ENCODE results near the gene DZIP3.

Gene DZIP3

DNA sequence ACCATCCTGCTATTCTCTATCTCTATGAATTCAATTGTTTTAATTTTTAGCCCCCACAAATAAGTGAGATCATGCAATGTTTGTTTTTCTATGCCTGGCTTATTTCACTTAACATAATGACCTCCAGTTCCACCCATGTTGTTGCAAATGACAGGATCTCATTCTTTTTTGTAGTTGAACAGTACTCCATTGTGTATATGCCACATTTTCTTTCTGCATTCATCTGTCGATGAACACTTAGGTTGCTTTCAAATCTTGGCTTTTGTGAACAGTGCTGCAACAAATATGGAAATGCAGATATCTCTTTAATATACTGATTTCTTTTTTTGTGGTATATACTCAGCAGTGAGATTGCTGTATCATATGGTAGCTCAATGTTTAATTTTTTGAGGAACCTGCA, 108.9 kb downstream of the DZIP3 start:
- no peak for DNase-seq

DNA sequence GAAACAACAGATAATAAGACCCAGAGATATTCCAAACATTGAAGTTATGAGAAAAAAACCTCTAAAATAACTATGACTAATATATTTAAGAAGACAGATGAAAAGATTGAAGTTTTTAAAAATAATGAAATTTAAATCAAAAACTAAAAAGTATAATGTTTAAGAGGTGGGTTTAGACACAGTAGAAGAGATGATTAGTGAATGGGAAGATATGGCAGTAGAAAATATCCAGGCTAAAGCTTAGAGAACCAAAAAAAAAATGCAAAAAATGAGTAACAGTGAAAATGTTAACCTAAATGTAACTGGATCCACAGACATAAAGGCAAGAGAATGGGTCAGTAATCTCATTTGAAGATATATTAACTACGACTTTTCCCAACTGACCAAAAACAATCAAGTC, 115.5 kb downstream of the DZIP3 start:
- no peak for DNase-seq

DNA sequence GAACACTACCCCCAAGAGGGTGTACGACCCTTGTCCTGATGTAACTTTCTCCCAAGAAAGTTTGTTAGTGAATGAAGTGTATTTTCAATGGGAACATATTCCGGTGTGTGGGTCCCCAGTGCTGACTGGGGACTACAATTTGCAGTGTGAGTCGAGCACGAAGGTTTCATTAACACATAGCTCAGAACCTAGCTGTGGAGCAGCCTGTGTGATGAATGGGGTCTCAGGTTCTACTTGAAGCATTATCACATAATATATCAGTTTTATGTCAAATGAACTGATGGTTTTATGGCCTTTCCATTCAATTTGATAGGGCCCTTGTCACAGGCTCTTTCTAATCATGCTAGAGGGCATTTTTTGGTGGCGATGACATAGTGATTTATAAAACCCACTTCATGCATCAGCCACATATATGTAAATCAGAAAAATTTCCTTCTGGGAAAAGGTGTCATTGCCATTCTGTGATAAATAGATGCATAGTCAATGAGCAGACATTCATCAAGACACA, 123.5 kb downstream of the DZIP3 start:
- DNase-seq: no peak

DNA sequence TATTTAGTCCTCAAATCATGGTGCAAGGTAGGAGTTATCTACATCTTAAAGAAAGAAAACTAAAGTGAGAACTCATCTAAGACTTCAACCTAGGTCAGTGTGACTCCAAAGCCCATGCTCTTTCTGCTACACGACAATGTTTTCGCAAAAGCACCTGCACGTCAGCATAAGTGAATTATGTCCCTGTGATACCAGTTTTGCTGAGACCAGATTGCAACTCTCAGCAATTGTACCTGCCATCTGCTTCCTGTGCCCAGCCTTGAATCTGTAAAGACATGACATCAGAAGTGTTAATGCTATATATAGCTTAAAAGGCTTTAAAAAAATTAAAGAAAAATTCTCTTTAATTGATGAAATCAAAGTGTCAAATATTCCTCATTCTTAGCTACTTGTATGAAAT, 124.3 kb downstream of the DZIP3 start:
- DNase-seq: no peak

DNA sequence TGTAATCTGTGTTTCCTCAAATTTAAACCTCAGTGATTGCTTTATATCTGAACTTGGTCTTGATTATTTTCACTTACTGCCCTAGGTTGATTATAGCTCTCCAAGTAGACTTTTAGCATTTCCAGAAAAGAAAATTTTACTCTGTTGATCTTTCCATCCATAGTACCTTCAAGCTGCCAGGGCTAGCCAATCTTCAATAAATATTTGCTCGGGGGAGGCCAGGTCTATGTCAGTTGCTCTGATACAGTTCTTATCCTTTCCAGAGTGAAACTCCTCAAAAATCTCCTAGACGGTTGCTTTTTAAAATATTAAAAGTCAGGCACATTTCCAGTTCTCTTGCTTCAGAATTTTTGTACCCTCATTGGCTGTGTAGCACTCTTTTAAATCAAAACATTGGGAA, 128.9 kb downstream of the DZIP3 start:
- no peak for DNase-seq

DNA sequence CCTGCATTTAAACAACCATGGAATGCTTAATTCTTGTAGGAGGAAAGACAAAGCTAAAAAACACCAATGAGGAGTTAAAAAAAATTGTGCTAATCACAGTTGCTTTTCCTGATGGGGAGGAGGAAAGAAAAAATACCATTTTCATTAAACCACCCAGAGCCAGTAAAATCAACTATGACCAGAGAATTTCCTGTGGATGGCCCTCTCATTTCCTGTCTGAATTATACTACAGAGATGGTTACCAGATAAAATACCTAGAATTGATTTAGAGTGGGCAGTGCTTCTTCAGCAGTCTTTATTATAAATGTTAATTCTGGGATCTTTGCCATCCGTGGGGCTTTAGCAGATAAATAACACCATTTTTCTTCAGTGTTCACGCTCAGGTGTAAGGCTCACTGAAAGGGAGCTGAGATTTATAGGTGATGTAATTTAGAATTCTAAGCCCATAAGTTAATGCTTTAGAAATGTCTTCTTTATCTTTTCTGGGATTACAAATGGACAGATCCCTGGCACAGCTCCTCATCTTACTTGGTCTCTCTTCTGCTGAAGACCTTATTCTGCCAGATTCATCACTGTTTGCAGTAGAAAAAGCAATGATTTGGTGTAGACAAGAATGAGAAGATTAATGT, 129.8 kb downstream of the DZIP3 start:
- DNase-seq: no peak

DNA sequence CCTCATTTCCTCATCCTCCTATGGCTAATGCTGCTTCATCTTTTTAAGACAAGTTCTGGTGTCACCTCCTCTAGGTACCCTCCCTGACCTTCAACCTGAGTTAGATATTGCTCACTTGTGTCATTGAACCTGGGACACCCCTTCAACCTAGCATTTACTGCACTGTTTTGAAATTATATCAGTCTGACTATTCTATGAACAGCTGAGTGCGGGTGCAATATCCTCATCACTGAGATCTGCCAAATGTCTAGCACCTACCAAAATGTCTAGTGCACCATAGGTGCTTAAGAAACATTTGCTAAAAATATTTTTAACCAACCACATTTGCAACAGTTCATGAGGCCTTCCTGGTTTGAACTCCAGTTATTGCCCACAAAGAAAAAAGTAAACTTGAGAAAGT, 133.2 kb downstream of the DZIP3 start:
- DNase-seq: no peak

DNA sequence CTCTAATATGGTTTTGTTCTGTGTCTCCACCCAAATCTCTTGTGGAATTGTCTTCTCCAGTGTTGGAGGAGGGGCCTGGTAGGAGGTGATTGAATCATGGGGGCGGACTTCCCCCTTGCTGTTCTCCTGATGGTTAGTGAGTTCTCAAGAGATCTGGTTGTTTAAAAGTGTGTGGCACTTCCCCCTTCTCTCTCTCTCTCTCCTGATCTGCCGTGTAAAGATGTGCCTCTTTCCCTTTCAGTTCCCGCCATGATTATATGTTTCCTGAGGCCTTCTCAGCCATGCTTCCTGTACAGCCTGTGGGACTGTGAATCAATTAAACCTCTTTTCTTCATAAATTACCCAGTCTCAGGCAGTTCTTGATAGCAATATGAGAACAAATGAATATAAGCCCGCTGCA, 134.6 kb downstream of the DZIP3 start:
- DNase-seq: no peak

DNA sequence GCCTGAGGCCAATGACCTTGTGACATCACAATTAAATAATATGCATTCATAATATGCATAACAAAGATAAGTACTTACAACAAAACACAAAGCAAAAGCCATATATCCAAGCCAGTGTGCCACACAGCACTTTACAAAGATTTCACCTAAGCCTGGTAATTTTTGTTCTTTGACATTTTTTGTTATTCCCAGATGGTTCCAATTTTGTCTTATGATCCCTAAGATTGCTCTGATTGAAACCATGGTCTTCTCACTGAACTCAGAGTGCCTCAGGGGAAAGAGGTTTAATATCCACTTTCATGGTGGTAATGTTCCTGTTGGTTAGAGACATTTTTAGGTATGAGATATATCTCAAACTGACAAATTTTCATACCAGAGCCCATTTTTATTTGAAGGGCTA, 138.6 kb downstream of the DZIP3 start:
- no peak for DNase-seq

DNA sequence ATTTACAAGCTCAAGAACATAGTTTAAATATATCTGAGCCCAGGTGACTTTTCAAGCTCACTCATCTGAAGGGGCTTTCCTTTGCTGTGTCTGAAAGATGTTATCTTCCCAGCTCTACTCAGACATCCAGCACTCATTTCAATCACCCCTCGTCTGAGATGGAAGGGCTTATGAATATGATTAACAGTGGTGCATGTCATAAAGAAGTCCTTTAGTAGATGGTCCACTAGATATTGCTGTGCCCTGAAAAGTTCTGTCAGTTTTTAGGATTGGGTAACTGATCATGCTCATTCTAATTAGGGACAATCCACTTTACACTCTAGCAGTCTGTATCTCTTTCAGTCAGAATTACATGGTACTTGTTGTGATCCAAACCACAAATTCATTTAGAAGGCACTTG, 139.4 kb downstream of the DZIP3 start:
- no peak for DNase-seq

DNA sequence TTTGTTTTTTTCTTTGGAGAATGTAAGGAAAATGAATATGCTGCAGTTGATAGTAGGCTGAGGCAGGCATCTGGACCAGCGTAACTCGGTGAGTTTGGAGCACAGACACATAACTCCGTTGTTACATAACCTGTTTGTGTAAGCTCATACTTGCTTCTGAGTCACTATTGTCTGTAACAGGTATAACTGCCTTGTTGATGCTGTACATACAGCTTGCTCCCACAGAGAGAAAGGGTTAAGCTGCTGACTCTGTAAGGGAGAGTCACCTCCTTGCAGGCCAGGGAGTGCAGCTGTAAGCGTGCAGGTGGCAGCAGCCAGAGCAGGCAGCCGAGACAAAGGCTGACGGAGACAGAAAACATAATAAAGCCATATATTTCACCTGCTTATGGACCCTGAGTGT, 147.3 kb downstream of the DZIP3 start:
- no peak for DNase-seq

DNA sequence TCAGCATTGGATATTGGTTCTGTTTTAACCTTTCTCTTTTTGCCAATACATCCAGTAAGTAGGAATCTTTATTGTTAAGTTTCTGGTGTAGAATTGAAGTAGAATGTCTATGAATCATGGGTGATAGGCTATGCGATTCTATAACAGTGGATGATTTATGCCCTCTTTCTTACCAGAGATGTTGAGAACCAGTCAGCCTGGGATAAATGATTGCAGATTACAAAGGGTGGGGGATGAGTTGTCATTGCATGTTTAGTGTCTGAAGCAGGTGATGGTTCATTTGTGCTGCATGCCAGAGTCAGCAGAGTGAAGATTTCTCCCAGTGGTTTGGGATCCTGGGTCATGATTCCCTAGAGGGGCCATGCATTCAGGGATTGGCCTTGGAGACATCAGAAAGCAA, 153.4 kb downstream of the DZIP3 start:
- no peak for DNase-seq

Measured in suppressor macrophage treated with lipopolysaccharide for 1 hour (primary cell).